ENCODE results near the gene SCNN1G.

Gene SCNN1G

GRCh38 chr16:23152386-23153178, 30.0 kb upstream of the SCNN1G start:
- DNase-seq = no peak

GRCh38 chr16:23155445-23156049, 27.0 kb upstream of the SCNN1G start:
- peak in 1 of 2 experiments; percentile 19 for DNase-seq

- no peak for DNase-seq
Observed at GRCh38 chr16:23156110-23156509, 26.4 kb upstream of the SCNN1G start.

GRCh38 chr16:23156946-23157460, 25.5 kb upstream of the SCNN1G start:
- DNase-seq = no peak

GRCh38 chr16:23158114-23158513, 24.4 kb upstream of the SCNN1G start:
- DNase-seq = no peak

GRCh38 chr16:23160082-23160481, 22.5 kb upstream of the SCNN1G start:
- DNase-seq = no peak

GRCh38 chr16:23160574-23160973, 22.0 kb upstream of the SCNN1G start:
- DNase-seq = no peak

GRCh38 chr16:23163921-23164320, 18.6 kb upstream of the SCNN1G start:
- DNase-seq = no peak

GRCh38 chr16:23164736-23165135, 17.8 kb upstream of the SCNN1G start:
- DNase-seq = no peak

- no peak for DNase-seq
Observed at GRCh38 chr16:23172583-23172982, 10.0 kb upstream of the SCNN1G start.

- no peak for DNase-seq
Observed at GRCh38 chr16:23172994-23173393, 9.6 kb upstream of the SCNN1G start.

- DNase-seq = no peak
Observed at GRCh38 chr16:23174622-23175021, 7.9 kb upstream of the SCNN1G start.

- no peak for DNase-seq
Observed at GRCh38 chr16:23175651-23176050, 6.9 kb upstream of the SCNN1G start.

- no peak for DNase-seq
Observed at GRCh38 chr16:23181506-23181905, 1.0 kb upstream of the SCNN1G start.

- peak; percentile 77 to 89 for DNase-seq
Observed at GRCh38 chr16:23182206-23182678, 303 bp upstream of the SCNN1G start.

- no peak for DNase-seq
Observed at GRCh38 chr16:23183543-23183862, 958 bp downstream of the SCNN1G start.

GRCh38 chr16:23185656-23186055, 3.1 kb downstream of the SCNN1G start:
- no peak for DNase-seq

GRCh38 chr16:23186171-23186570, 3.6 kb downstream of the SCNN1G start:
- DNase-seq = peak in 1 of 2 experiments; percentile 15

- no peak for DNase-seq
Observed at GRCh38 chr16:23187341-23187740, 4.8 kb downstream of the SCNN1G start.

GRCh38 chr16:23188911-23189310, 6.4 kb downstream of the SCNN1G start:
- no peak for DNase-seq

GRCh38 chr16:23194497-23195221, 12.1 kb downstream of the SCNN1G start:
- DNase-seq = no peak

GRCh38 chr16:23195366-23195978, 12.9 kb downstream of the SCNN1G start:
- no peak for DNase-seq

- no peak for DNase-seq
Observed at GRCh38 chr16:23196539-23196938, 14.0 kb downstream of the SCNN1G start.

Data from NCI-H524 (cell line).